Activated CD4-positive, alpha-beta memory T cell treated with anti-CD3 and anti-CD28 coated beads for 36 hours (primary cell): ENCODE results near the gene NISCH. TPM values are rescaled to one million over a fixed set of nuclear protein-coding genes. Genes with fewer than 3 reads are reported as not detected.

Source experiments
- CTCF ChIA-PET: fragments of 350-600 bp; sonication (Branson Sonifier 250); formaldehyde crosslinking; loops from one replicate; lab custom pipeline; 2021; ENCODE audit warnings: antibody characterized with exemption, inconsistent platforms; lab: Charles Lee
- POLR2A ChIA-PET: fragments of 350-600 bp; sonication (Branson Sonifier 250); formaldehyde crosslinking; loops from one replicate; lab custom pipeline; 2021; ENCODE audit warnings: antibody characterized with exemption; lab: Charles Lee
- DNase-seq: peaks from one replicate; pipeline ENCODE4 v3.0.0-alpha.2; 2020
- H3K27ac Mint-ChIP-seq: one replicate; pipeline ENCODE4 v1.8.0; 2021; ENCODE audit warnings: mixed read lengths
- H3K27me3 Mint-ChIP-seq: one replicate; pipeline ENCODE4 v1.8.0; 2021; ENCODE audit warnings: mixed read lengths
- H3K36me3 Mint-ChIP-seq: one replicate; pipeline ENCODE4 v1.8.0; 2021; ENCODE audit warnings: mixed read lengths
- H3K4me1 Mint-ChIP-seq: one replicate; pipeline ENCODE4 v1.8.0; 2021; ENCODE audit warnings: low read depth, mixed read lengths
- H3K4me3 Mint-ChIP-seq: one replicate; pipeline ENCODE4 v1.8.0; 2021; ENCODE audit warnings: mild to moderate bottlenecking, mixed read lengths
- H3K9me3 Mint-ChIP-seq: one replicate; pipeline ENCODE4 v1.8.0; 2021; ENCODE audit warnings: mixed read lengths
- intact Hi-C: fragments of 100-400 bp; cut with micrococcal nuclease; formaldehyde crosslinking; loops from one replicate; pipeline ENCODE4 v1.15.1; 2023
- total RNA-seq, 2 experiments: library from RNA; stranded (reverse); gene quantifications; one replicate each; pipeline ENCODE4 v1.2.3, GENCODE V29; 2021

The NISCH gene
- total RNA-seq, 2 experiments from 2014 or later: 50.8 to 60.2 TPM

- H3K4me1 Mint-ChIP-seq: no peaks in the 10 kb centered on the region
- no peaks in the 10 kb centered on the region for H3K36me3 Mint-ChIP-seq
- no peaks in the 10 kb centered on the region for H3K27me3 Mint-ChIP-seq
- intact Hi-C loops: no loop called here
- no peak overlapping the region for H3K27ac Mint-ChIP-seq
- no peak for DNase-seq
- no peak overlapping the region for H3K4me3 Mint-ChIP-seq
- CTCF ChIA-PET: no interaction called here
- no peaks in the 10 kb centered on the region for H3K9me3 Mint-ChIP-seq
- POLR2A ChIA-PET: no interaction called here
Measured at GRCh38 chr3:52516509-52517195, 61.2 kb downstream of the NISCH start.

- POLR2A ChIA-PET: no interaction called here
- Mint-ChIP-seq H3K4me1 (no peaks in the 10 kb centered on the region), H3K9me3 (no peaks in the 10 kb centered on the region), H3K36me3 (no peaks in the 10 kb centered on the region), H3K27ac (no peak overlapping the region), H3K27me3 (no peaks in the 10 kb centered on the region), H3K4me3 (no peak overlapping the region)
- CTCF ChIA-PET: interaction anchor here (0.6 kb wide), 1 partner anchor 113 kb away, joined by 4 read pairs; no protein-coding TSS in a partner anchor
- no peak for DNase-seq
- intact Hi-C loops: no loop called here
Measured at GRCh38 chr3:52517796-52518722, 62.7 kb downstream of the NISCH start.

- no peaks in the 10 kb centered on the region for H3K27me3 Mint-ChIP-seq
- no peaks in the 10 kb centered on the region for H3K9me3 Mint-ChIP-seq
- no peaks in the 10 kb centered on the region for H3K36me3 Mint-ChIP-seq
- ChIA-PET CTCF (interaction anchor here (0.6 kb wide), 1 partner anchor 114 kb away, joined by 4 read pairs; no protein-coding TSS in a partner anchor), POLR2A (no interaction called here)
- H3K4me1 Mint-ChIP-seq: no peaks in the 10 kb centered on the region
- intact Hi-C loops: no loop called here
- H3K4me3 Mint-ChIP-seq: no peak overlapping the region
- no peak overlapping the region for H3K27ac Mint-ChIP-seq
- DNase-seq: no peak
Measured at GRCh38 chr3:52518723-52519444, 63.5 kb downstream of the NISCH start.

GRCh38 chr3:52519445-52520140 is 64.2 kb downstream of the NISCH start:
- ChIA-PET CTCF (no interaction called here), POLR2A (no interaction called here)
- intact Hi-C loops: no loop called here
- Mint-ChIP-seq H3K4me3 (no peak overlapping the region), H3K36me3 (peaks cover 7% of the 10 kb centered on the region), H3K27ac (no peak overlapping the region), H3K4me1 (no peaks in the 10 kb centered on the region), H3K9me3 (no peaks in the 10 kb centered on the region), H3K27me3 (no peaks in the 10 kb centered on the region)
- no peak for DNase-seq

- CTCF ChIA-PET: no interaction called here
- H3K27ac Mint-ChIP-seq: no peak overlapping the region
- intact Hi-C loops: no loop called here
- no peak overlapping the region for H3K4me3 Mint-ChIP-seq
- DNase-seq: no peak
- POLR2A ChIA-PET: no interaction called here
- no peaks in the 10 kb centered on the region for H3K4me1 Mint-ChIP-seq
- no peaks in the 10 kb centered on the region for H3K9me3 Mint-ChIP-seq
- H3K36me3 Mint-ChIP-seq: peaks cover 7% of the 10 kb centered on the region
- no peaks in the 10 kb centered on the region for H3K27me3 Mint-ChIP-seq
Measured at GRCh38 chr3:52520141-52520667, 64.8 kb downstream of the NISCH start.

GRCh38 chr3:52520716-52521487 is 65.5 kb downstream of the NISCH start:
- H3K9me3 Mint-ChIP-seq: no peaks in the 10 kb centered on the region
- H3K27ac Mint-ChIP-seq: no peak overlapping the region
- H3K4me3 Mint-ChIP-seq: no peak overlapping the region
- CTCF ChIA-PET: no interaction called here
- no peaks in the 10 kb centered on the region for H3K4me1 Mint-ChIP-seq
- DNase-seq: no peak
- POLR2A ChIA-PET: no interaction called here
- H3K27me3 Mint-ChIP-seq: no peaks in the 10 kb centered on the region
- peaks cover 7% of the 10 kb centered on the region for H3K36me3 Mint-ChIP-seq
- intact Hi-C loops: no loop called here

GRCh38 chr3:52521488-52521824 is 66.1 kb downstream of the NISCH start:
- H3K9me3 Mint-ChIP-seq: no peaks in the 10 kb centered on the region
- CTCF ChIA-PET: no interaction called here
- H3K36me3 Mint-ChIP-seq: peaks cover 7% of the 10 kb centered on the region
- intact Hi-C loops: no loop called here
- H3K4me1 Mint-ChIP-seq: no peaks in the 10 kb centered on the region
- H3K27me3 Mint-ChIP-seq: no peaks in the 10 kb centered on the region
- POLR2A ChIA-PET: no interaction called here
- H3K4me3 Mint-ChIP-seq: no peak overlapping the region
- H3K27ac Mint-ChIP-seq: no peak overlapping the region
- no peak for DNase-seq

- ChIA-PET POLR2A (no interaction called here), CTCF (no interaction called here)
- no peak for DNase-seq
- H3K27me3 Mint-ChIP-seq: no peaks in the 10 kb centered on the region
- no peak overlapping the region for H3K27ac Mint-ChIP-seq
- peaks cover 7% of the 10 kb centered on the region for H3K36me3 Mint-ChIP-seq
- no peaks in the 10 kb centered on the region for H3K9me3 Mint-ChIP-seq
- no peaks in the 10 kb centered on the region for H3K4me1 Mint-ChIP-seq
- intact Hi-C loops: no loop called here
- H3K4me3 Mint-ChIP-seq: no peak overlapping the region
Measured at GRCh38 chr3:52521881-52522650, 66.7 kb downstream of the NISCH start.

- no peak overlapping the region for H3K27ac Mint-ChIP-seq
Measured at GRCh38 chr3:52522651-52523251, 67.3 kb downstream of the NISCH start.

GRCh38 chr3:52523386-52524257 is 68.2 kb downstream of the NISCH start:
- Mint-ChIP-seq H3K4me3 (no peak overlapping the region), H3K27ac (no peak overlapping the region), H3K27me3 (no peaks in the 10 kb centered on the region), H3K9me3 (no peaks in the 10 kb centered on the region), H3K4me1 (no peaks in the 10 kb centered on the region), H3K36me3 (peaks cover 7% of the 10 kb centered on the region)
- POLR2A ChIA-PET: no interaction called here
- CTCF ChIA-PET: no interaction called here
- DNase-seq: no peak
- intact Hi-C loops: no loop called here

More at GRCh38 chr3:52522651-52523251, 67.3 kb downstream of the NISCH start:
- ChIA-PET POLR2A (no interaction called here), CTCF (no interaction called here)
- no peaks in the 10 kb centered on the region for H3K4me1 Mint-ChIP-seq
- H3K9me3 Mint-ChIP-seq: no peaks in the 10 kb centered on the region
- no peak overlapping the region for H3K4me3 Mint-ChIP-seq
- peaks cover 7% of the 10 kb centered on the region for H3K36me3 Mint-ChIP-seq
- H3K27me3 Mint-ChIP-seq: no peaks in the 10 kb centered on the region
- intact Hi-C loops: no loop called here
- DNase-seq: no peak
